Trophoblast cell (in vitro differentiated cells and primary cell): ENCODE data around the gene DVL1.
A peak's percentile ranks its signal among the peaks of the same experiment; 100 is the strongest.

Experiments
- DNase-seq, 2 donors: peaks; one replicate each; pipeline ENCODE4 v3.0.0-alpha.2; 2016
- H2AFZ ChIP-seq: 2 replicates; pipeline ENCODE4 v1.6.1; 2013; ENCODE audit warnings: low read length, moderate library complexity, mild to moderate bottlenecking; ENCODE audit not compliant: insufficient read depth, poor library complexity
- H2AK5ac ChIP-seq: 2 replicates; pipeline ENCODE4 v1.6.1; 2013; ENCODE audit warnings: mild to moderate bottlenecking, low read length
- H2BK120ac ChIP-seq: 2 replicates; pipeline ENCODE4 v1.6.1; 2013; ENCODE audit warnings: low read length, mild to moderate bottlenecking, moderate library complexity; ENCODE audit not compliant: insufficient read depth, poor library complexity
- H2BK12ac ChIP-seq: 2 replicates; pipeline ENCODE4 v1.6.1; 2013; ENCODE audit warnings: mild to moderate bottlenecking, low read length, moderate library complexity
- H2BK5ac ChIP-seq: 2 replicates; pipeline ENCODE4 v1.6.1; 2013; ENCODE audit warnings: low read length, low read depth, moderate library complexity, mild to moderate bottlenecking; ENCODE audit not compliant: poor library complexity
- H3K14ac ChIP-seq: 2 replicates; pipeline ENCODE4 v1.6.1; 2013; ENCODE audit warnings: mild to moderate bottlenecking, low read length
- H3K18ac ChIP-seq: 2 replicates; pipeline ENCODE4 v1.6.1; 2013; ENCODE audit warnings: mild to moderate bottlenecking, low read length
- H3K23ac ChIP-seq: 2 replicates; pipeline ENCODE4 v1.6.1; 2013; ENCODE audit warnings: low read length
- H3K27ac ChIP-seq: 2 replicates; pipeline ENCODE4 v1.5.1; 2013; ENCODE audit warnings: low read depth, mild to moderate bottlenecking, inconsistent platforms, low read length, moderate library complexity
- H3K27me3 ChIP-seq: 2 replicates; pipeline ENCODE4 v1.6.1; 2013; ENCODE audit warnings: inconsistent platforms, mild to moderate bottlenecking, low read length, moderate library complexity; ENCODE audit not compliant: insufficient read depth
- H3K36me3 ChIP-seq, 2 experiments: 1 replicate in 1 of 2; 2 replicates in 1 of 2; pipeline ENCODE4 v1.6.1; 2013; ENCODE audit warnings: low read length in 2 of 2, mild to moderate bottlenecking in 2 of 2, moderate library complexity in 1 of 2; ENCODE audit not compliant: insufficient read depth in 2 of 2, control insufficient read depth in 1 of 2
- H3K4ac ChIP-seq: 2 replicates; pipeline ENCODE4 v1.6.1; 2013; ENCODE audit warnings: low read depth, mild to moderate bottlenecking, low read length, moderate library complexity
- H3K4me1 ChIP-seq, 2 experiments: 1 replicate in 1 of 2; 2 replicates in 1 of 2; pipeline ENCODE4 v1.6.1; 2013; ENCODE audit warnings: low read length in 2 of 2, mild to moderate bottlenecking in 2 of 2, moderate library complexity in 1 of 2; ENCODE audit not compliant: insufficient read depth in 2 of 2, control insufficient read depth in 1 of 2
- H3K4me2 ChIP-seq: 2 replicates; pipeline ENCODE4 v1.6.1; 2013; ENCODE audit warnings: inconsistent platforms, mild to moderate bottlenecking, low read length, moderate library complexity
- H3K4me3 ChIP-seq: 2 replicates; pipeline ENCODE4 v1.5.1; 2013; ENCODE audit warnings: mild to moderate bottlenecking, low read depth, low read length, inconsistent platforms
- H3K79me1 ChIP-seq: one replicate; pipeline ENCODE4 v1.6.1; 2013; ENCODE audit warnings: low read length
- H3K79me2 ChIP-seq: 2 replicates; pipeline ENCODE4 v1.6.1; 2013; ENCODE audit warnings: low read length, mild to moderate bottlenecking; ENCODE audit not compliant: control insufficient read depth, insufficient read depth, poor library complexity
- H3K9ac ChIP-seq: 2 replicates; pipeline ENCODE4 v1.6.1; 2013; ENCODE audit warnings: mild to moderate bottlenecking, low read length
- H3K9me3 ChIP-seq: 2 replicates; pipeline ENCODE4 v1.6.1; 2013; ENCODE audit warnings: low read depth, mild to moderate bottlenecking, control low read depth, inconsistent platforms, low read length; ENCODE audit not compliant: insufficient read depth
- H4K12ac ChIP-seq: 2 replicates; pipeline ENCODE4 v1.6.1; 2013; ENCODE audit warnings: low read depth, mild to moderate bottlenecking, low read length, moderate library complexity
- H4K8ac ChIP-seq: 2 replicates; pipeline ENCODE4 v1.6.1; 2013; ENCODE audit warnings: low read depth, mild to moderate bottlenecking, low read length, moderate library complexity
- H4K91ac ChIP-seq: one replicate; pipeline ENCODE4 v1.6.1; 2013; ENCODE audit warnings: low read depth, mild to moderate bottlenecking, low read length, moderate library complexity
- WGBS: extraction: QIAGEN DNeasy Blood & Tissue Kit; methylation state at CpG from one replicate; pipeline ENCODE4 v1.1.7; 2013; ENCODE audit warnings: missing lambda C conversion rate; ENCODE audit not compliant: insufficient read length, insufficient coverage; ENCODE audit errors: extremely low coverage; 5-methylcytosine and 5-hydroxymethylcytosine counted together

Gene DVL1

GRCh38 chr1:1364266-1364665 is 15.0 kb upstream of the DVL1 start:
- no peaks in the 10 kb centered on the region for H3K27me3 ChIP-seq
- no peak overlapping the region for H2BK12ac ChIP-seq
- no peak overlapping the region for H3K18ac ChIP-seq
- H3K4me3 ChIP-seq = no peak overlapping the region
- DNase-seq = peak; percentile 90 to 92
- no CpG with 5 or more reads among the region's 14 CpGs for WGBS
- no peak overlapping the region for H4K12ac ChIP-seq
- no peak overlapping the region for H2BK5ac ChIP-seq
- H2BK120ac ChIP-seq = no peak overlapping the region
- H3K4me1 ChIP-seq = peaks cover 17 to 21% of the 10 kb centered on the region in 2 experiments
- peaks cover 10% of the 10 kb centered on the region for H3K79me2 ChIP-seq
- peaks cover 25% of the 10 kb centered on the region for H3K79me1 ChIP-seq
- H4K8ac ChIP-seq = no peak overlapping the region
- H2AK5ac ChIP-seq = no peak overlapping the region
- H3K4ac ChIP-seq = no peak overlapping the region
- H4K91ac ChIP-seq = no peak overlapping the region
- no peak overlapping the region for H3K27ac ChIP-seq
- H2AFZ ChIP-seq = no peak overlapping the region
- H3K23ac ChIP-seq = no peak overlapping the region
- H3K4me2 ChIP-seq = no peak overlapping the region
- no peak overlapping the region for H3K9ac ChIP-seq
- peaks cover 10% of the 10 kb centered on the region for H3K9me3 ChIP-seq
- H3K14ac ChIP-seq = no peak overlapping the region
- H3K36me3 ChIP-seq = no peaks in the 10 kb centered on the region

- H3K27ac ChIP-seq = peak overlapping the region; percentile 97
Observed at GRCh38 chr1:1361982-1362423, 12.8 kb upstream of the DVL1 start.

GRCh38 chr1:1361233-1361981 is 12.2 kb upstream of the DVL1 start:
- WGBS = no CpG with 5 or more reads among the region's 35 CpGs

More at GRCh38 chr1:1361982-1362423, 12.8 kb upstream of the DVL1 start:
- no CpG with 5 or more reads among the region's 13 CpGs for WGBS
- Histone ChIP-seq H3K4me2 (no peak overlapping the region), H4K91ac (peak overlapping the region; percentile 7), H3K9ac (no peak overlapping the region), H2BK120ac (peak overlapping the region; percentile 14), H2AK5ac (no peak overlapping the region), H3K27me3 (no peaks in the 10 kb centered on the region), H3K79me1 (peaks cover 42% of the 10 kb centered on the region), H3K4me3 (no peak overlapping the region), H3K4me1 (peaks cover 26 to 30% of the 10 kb centered on the region in 2 experiments), H3K14ac (no peak overlapping the region), H3K36me3 (no peaks in the 10 kb centered on the region), H3K9me3 (peaks cover 7% of the 10 kb centered on the region), H2BK12ac (peak overlapping the region; percentile 19), H2AFZ (no peak overlapping the region), H3K23ac (no peak overlapping the region), H3K79me2 (peaks cover 21% of the 10 kb centered on the region), H3K4ac (no peak overlapping the region), H3K18ac (no peak overlapping the region), H4K12ac (no peak overlapping the region), H4K8ac (peak overlapping the region; percentile 8), H2BK5ac (no peak overlapping the region)
- DNase-seq = peak; percentile 73 to 83

GRCh38 chr1:1360506-1361169 is 11.4 kb upstream of the DVL1 start:
- no peak overlapping the region for H4K12ac ChIP-seq
- H3K27me3 ChIP-seq = no peaks in the 10 kb centered on the region
- no peak overlapping the region for H3K23ac ChIP-seq
- peak overlapping the region; percentile 53 for H2BK12ac ChIP-seq
- peak overlapping the region; percentile 24 for H2BK5ac ChIP-seq
- H3K9me3 ChIP-seq = no peaks in the 10 kb centered on the region
- no peak overlapping the region for H2AFZ ChIP-seq
- peak overlapping the region; percentile 8 for H4K8ac ChIP-seq
- peak overlapping the region; percentile 18 for H3K4me3 ChIP-seq
- H3K9ac ChIP-seq = no peak overlapping the region
- H3K4me1 ChIP-seq = peaks cover 29 to 34% of the 10 kb centered on the region in 2 experiments
- peak overlapping the region; percentile 71 for H4K91ac ChIP-seq
- peaks cover 46% of the 10 kb centered on the region for H3K79me1 ChIP-seq
- H2AK5ac ChIP-seq = peak overlapping the region; percentile 45
- no CpG with 5 or more reads among the region's 20 CpGs for WGBS
- H3K14ac ChIP-seq = peak overlapping the region; percentile 74
- peak overlapping the region; percentile 24 for H3K18ac ChIP-seq
- H3K4ac ChIP-seq = peak overlapping the region; percentile 3
- H2BK120ac ChIP-seq = peak overlapping the region; percentile 69
- peak overlapping the region; percentile 97 for H3K27ac ChIP-seq
- no peaks in the 10 kb centered on the region for H3K36me3 ChIP-seq
- H3K4me2 ChIP-seq = peak overlapping the region; percentile 12
- H3K79me2 ChIP-seq = peaks cover 24% of the 10 kb centered on the region
- peak; percentile 91 to 93 for DNase-seq

More at GRCh38 chr1:1361233-1361981, 12.2 kb upstream of the DVL1 start:
- H2BK120ac ChIP-seq = peak overlapping the region; percentile 69
- peaks cover 24% of the 10 kb centered on the region for H3K79me2 ChIP-seq
- peak overlapping the region; percentile 24 for H2BK5ac ChIP-seq
- peak overlapping the region; percentile 45 for H2AK5ac ChIP-seq
- no peak overlapping the region for H3K9ac ChIP-seq
- peaks cover 4% of the 10 kb centered on the region for H3K9me3 ChIP-seq
- no peak overlapping the region for H3K23ac ChIP-seq
- H3K27ac ChIP-seq = peak overlapping the region; percentile 97
- no peak overlapping the region for H3K4me3 ChIP-seq
- peak overlapping the region; percentile 71 for H4K91ac ChIP-seq
- H3K14ac ChIP-seq = peak overlapping the region; percentile 74
- H3K18ac ChIP-seq = peak overlapping the region; percentile 24
- H3K36me3 ChIP-seq = no peaks in the 10 kb centered on the region
- H2BK12ac ChIP-seq = peak overlapping the region; percentile 53
- H3K27me3 ChIP-seq = no peaks in the 10 kb centered on the region
- H3K4ac ChIP-seq = peak overlapping the region; percentile 3
- peaks cover 46% of the 10 kb centered on the region for H3K79me1 ChIP-seq
- H3K4me2 ChIP-seq = no peak overlapping the region
- peak; percentile 56 to 78 for DNase-seq
- H3K4me1 ChIP-seq = peaks cover 29 to 34% of the 10 kb centered on the region in 2 experiments
- peak overlapping the region; percentile 8 for H4K8ac ChIP-seq
- H2AFZ ChIP-seq = no peak overlapping the region
- peak overlapping the region; percentile 0 for H4K12ac ChIP-seq
